GM12878 (cell line): ENCODE data around the gene COA5.

Experiments used
- CHD2 ChIP-seq: IDR thresholded peaks from 2 replicates; pipeline ENCODE4 v1.6.1; 2011; ENCODE audit warnings: low read depth, low read length, improper control_type of control experiment, borderline replicate concordance
- CTCF ChIP-seq, 3 experiments: IDR thresholded peaks in 2 of 3; conservative IDR thresholded peaks in 1 of 3; 2 replicates each; pipeline ENCODE4 v1.5.1; 2011; ENCODE audit warnings: low read depth in 3 of 3, low read length in 3 of 3, mild to moderate bottlenecking in 3 of 3, control low read depth in 2 of 3, moderate library complexity in 2 of 3, inconsistent platforms in 1 of 3, mixed read lengths in 1 of 3; ENCODE audit not compliant: control insufficient read depth in 2 of 3, insufficient read depth in 1 of 3; ENCODE audit errors: extremely low read depth in 1 of 3
- DPF2 ChIP-seq: fragments of 450-650 bp; IDR thresholded peaks from 2 replicates; pipeline ENCODE4 v1.6.1; 2017; ENCODE audit warnings: mild to moderate bottlenecking
- HDAC2 ChIP-seq: fragments of 200-600 bp; sonication (generic); IDR thresholded peaks from 2 replicates; pipeline ENCODE4 v1.6.1; 2017
- NFYB ChIP-seq: IDR thresholded peaks from 2 replicates; pipeline ENCODE4 v1.6.1; 2011; ENCODE audit warnings: low read depth, mild to moderate bottlenecking, low read length, improper control_type of control experiment, moderate library complexity; ENCODE audit not compliant: insufficient read depth
- POLR2A ChIP-seq: IDR thresholded peaks from 2 replicates; pipeline ENCODE4 v1.6.1; 2011; ENCODE audit warnings: low read depth, mild to moderate bottlenecking, low read length
- YY1 ChIP-seq: IDR thresholded peaks from 2 replicates; pipeline ENCODE4 v1.6.1; 2011; ENCODE audit warnings: low read depth, mild to moderate bottlenecking, low read length

DNA sequence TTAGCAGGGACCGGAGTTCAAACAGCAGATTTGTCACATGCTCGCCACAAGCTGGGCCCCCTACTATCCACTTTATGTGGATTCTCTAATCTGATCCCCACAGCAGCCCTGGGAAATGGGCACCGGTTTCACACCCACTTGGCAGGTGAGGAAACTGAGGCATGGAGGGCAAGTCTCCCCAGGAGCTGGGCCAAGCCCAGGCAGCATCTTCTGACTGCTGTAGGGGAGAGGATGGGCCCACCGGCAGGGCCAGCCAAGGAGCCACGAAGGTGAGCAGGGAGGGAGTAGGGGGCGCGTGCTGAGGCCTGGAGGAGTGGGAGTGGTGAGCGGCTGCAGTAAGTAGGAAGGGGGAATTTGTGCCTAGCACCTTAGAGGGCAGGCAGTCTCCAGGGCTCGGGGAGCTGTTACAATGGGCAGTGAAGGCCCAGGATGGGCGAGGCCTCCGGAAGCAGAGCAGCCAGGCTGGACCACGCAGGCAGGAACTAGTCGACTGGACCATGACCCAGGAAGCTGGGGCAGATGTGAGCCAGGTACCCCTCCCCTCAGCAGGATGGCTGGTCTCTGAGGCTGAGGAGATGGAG lies 37.1 kb downstream of the COA5 start:
- no peak for TF ChIP-seq CTCF (IDR thresholded peaks at IDR 0.05 in 2 of 3, conservative IDR thresholded peaks at IDR 0.05 in 1 of 3; ENCODE audit: control insufficient read depth in 2 of 3, extremely low read depth in 1 of 3, insufficient read depth in 1 of 3, low read depth in 3 of 3, low read length in 3 of 3)
- no peak for TF ChIP-seq CHD2
- no peak for TF ChIP-seq HDAC2
- no peak for TF ChIP-seq NFYB
- no peak for TF ChIP-seq DPF2
- TF ChIP-seq YY1, result no peak
- TF ChIP-seq POLR2A, result no peak
